GM12891 (cell line): ENCODE data around the gene FRMD8.

Source experiments
- DNase-seq: peaks from one replicate; pipeline ENCODE4 v3.0.0; 2011; ENCODE audit warnings: low spot score; ENCODE audit not compliant: insufficient read length
- FAIRE-seq: peaks from 2 replicates; lab custom pipeline; 2011; peaks lifted over from hg19 to GRCh38; lab: Jason Lieb, UNC
- PAX5 ChIP-seq: IDR thresholded peaks from 2 replicates; pipeline ENCODE4 v1.6.1; 2011; ENCODE audit warnings: low read length, moderate library complexity, mild to moderate bottlenecking; ENCODE audit not compliant: insufficient read depth, severe bottlenecking
- POLR2A ChIP-seq: IDR thresholded peaks from 2 replicates; pipeline ENCODE4 v1.6.1; 2011; ENCODE audit warnings: low read depth, low read length, control low read depth
- POLR2AphosphoS5 ChIP-seq: IDR thresholded peaks from 2 replicates; pipeline ENCODE4 v1.6.1; 2011; ENCODE audit warnings: low read depth, low read length, control low read depth
- POU2F2 ChIP-seq: IDR thresholded peaks from 2 replicates; pipeline ENCODE4 v1.6.1; 2011; ENCODE audit warnings: low read depth, mild to moderate bottlenecking, control low read depth, low read length, moderate library complexity
- SPI1 ChIP-seq: IDR thresholded peaks from 2 replicates; pipeline ENCODE4 v1.6.1; 2011; ENCODE audit warnings: low read depth, low read length, control low read depth
- TAF1 ChIP-seq: IDR thresholded peaks from 2 replicates; pipeline ENCODE4 v1.6.1; 2011; ENCODE audit warnings: low read depth, low read length, control low read depth

The FRMD8 gene

DNA sequence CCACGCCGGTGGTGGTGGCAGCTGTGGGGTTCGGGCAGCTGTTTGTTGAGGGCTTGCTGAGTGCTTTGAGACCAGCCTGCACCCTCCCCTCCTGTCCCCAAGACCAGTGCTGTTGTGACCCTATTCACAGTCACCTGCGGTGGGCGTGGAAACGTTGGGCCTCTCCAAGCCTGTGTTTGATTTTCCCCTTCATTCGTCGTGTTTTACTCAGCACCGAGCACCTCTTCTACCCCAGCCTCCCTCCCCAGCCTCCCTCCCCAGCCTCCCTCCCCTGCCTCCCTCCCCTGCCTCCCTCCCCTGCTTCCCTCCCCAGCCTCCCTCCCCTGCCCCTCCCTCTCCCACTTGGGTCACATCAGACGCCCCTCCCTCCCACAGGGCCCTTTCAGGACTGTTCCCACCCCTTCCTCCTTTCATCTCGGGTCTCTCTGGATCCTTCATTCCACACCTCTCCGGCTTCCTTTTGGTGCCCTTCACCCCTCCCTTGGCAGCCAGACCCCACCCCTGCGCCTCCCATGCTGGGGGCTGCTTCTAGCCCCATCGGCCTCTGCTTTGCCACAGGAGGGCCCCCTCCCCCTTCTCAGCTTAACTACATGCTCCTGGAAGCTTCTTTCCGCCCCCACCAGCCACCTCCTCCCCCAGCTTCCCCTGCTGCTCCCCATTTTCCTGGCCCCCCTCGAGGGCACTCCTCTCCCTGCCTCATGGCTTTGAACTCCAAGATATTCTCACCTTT lies 14.8 kb downstream of the FRMD8 start:
- FAIRE-seq = no peak
- TF ChIP-seq TAF1 (no peak), POLR2AphosphoS5 (no peak), POLR2A (no peak), SPI1 (no peak), PAX5 (no peak), POU2F2 (no peak)
- DNase-seq = no peak

DNA sequence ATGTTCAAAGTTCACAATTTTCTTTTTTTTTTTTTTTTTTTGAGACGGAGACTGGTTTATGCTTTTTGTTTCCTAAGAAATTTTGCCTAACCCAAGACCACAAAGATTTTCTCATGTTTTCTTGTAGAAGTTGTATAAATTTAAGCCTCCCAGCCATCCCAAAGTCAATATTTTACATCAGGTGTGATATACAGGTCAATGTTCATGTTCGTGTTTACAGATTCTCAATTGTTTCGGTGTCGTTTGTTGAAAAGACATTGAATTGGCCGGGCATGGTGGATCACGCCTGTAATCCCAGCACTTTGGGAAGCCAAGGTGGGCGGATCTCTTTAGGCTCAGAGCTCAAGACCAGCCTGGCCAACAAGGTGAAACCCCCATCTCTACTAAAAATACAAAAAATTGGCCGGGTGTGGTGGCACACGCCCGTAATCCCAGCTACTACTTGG lies 15.4 kb downstream of the FRMD8 start:
- no peak for TF ChIP-seq SPI1
- TF ChIP-seq PAX5 = no peak
- no peak for TF ChIP-seq POU2F2
- TF ChIP-seq POLR2AphosphoS5 = no peak
- TF ChIP-seq TAF1 = no peak
- no peak for TF ChIP-seq POLR2A
- FAIRE-seq (no peak), DNase-seq (no peak)

DNA sequence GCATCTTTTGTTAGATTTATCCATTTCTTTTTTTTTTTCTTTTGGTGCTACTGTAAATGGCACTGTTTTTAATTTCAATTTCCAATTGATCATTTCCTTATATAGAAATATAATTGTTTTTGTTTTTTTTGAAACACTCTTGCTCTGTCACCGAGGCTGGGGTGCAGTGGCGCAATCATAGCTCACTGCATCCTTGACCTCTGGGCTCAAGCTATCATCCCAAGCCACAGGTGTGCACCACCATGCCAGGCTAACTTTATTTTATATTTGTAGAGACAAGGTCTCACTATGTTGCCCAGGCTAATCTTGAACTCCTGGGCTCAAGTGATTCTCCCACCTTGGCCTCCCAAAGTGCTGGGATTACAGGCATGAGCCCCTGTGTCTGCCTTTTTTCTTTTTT lies 16.4 kb downstream of the FRMD8 start:
- FAIRE-seq = no peak

DNA sequence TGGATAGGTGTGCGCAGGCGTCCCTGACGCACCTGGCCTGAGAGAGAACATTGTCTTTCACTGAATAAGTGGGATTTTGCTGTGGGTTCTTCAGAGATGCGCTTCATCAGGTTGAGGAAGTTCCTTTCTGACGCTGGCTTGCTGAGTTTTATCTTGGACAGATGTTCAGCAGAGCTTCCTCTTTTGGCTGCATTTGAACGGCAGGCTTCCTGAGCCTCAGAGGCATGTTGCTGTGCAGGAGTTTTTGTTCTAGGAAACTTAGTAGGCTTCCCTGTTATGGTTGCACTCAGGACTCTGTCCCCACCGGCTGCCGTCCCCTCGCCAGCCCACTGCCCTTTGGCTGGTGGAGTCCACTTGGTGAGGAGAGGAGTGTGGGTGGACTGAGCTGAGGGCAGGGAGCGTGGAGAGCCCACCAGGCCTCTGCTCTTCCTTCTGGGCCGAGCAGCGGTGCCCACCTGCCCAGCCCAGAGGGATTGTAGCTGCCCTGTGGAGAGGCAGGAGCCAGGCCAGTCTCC lies 17.2 kb downstream of the FRMD8 start:
- TF ChIP-seq SPI1 (peak; percentile 75), PAX5 (peak; percentile 9), TAF1 (no peak)
- FAIRE-seq (peak; percentile 92), DNase-seq (no peak)

More for the DNA sequence above, 16.4 kb downstream of the FRMD8 start:
- DNase-seq = no peak
- TF ChIP-seq POLR2A = no peak
- no peak for TF ChIP-seq POLR2AphosphoS5
- TF ChIP-seq PAX5 = no peak
- no peak for TF ChIP-seq TAF1
- TF ChIP-seq POU2F2 = no peak
- no peak for TF ChIP-seq SPI1

DNA sequence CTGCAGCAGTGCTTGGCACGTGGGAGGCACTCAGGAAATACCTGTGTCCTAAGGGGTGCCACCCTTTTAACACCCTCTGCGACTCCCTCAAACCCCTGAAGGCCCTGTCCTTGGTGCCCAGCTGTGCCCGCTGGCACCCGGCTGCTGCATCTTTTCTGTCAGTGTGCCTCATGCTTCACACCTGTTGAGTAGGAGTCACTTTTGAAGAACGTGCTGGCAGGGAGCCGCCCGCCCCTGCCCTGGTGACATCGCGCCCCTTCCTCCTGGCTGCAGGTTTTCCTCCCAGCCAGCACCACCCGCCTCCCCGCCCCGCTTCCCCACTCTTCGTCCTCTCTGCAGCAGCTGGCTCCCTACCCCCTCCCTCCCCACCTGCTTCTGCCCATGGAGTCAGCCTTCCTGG lies 17.8 kb downstream of the FRMD8 start:
- FAIRE-seq = peak; percentile 23
- TF ChIP-seq POU2F2 (no peak), TAF1 (no peak), PAX5 (no peak), POLR2A (no peak), POLR2AphosphoS5 (no peak), SPI1 (no peak)

DNA sequence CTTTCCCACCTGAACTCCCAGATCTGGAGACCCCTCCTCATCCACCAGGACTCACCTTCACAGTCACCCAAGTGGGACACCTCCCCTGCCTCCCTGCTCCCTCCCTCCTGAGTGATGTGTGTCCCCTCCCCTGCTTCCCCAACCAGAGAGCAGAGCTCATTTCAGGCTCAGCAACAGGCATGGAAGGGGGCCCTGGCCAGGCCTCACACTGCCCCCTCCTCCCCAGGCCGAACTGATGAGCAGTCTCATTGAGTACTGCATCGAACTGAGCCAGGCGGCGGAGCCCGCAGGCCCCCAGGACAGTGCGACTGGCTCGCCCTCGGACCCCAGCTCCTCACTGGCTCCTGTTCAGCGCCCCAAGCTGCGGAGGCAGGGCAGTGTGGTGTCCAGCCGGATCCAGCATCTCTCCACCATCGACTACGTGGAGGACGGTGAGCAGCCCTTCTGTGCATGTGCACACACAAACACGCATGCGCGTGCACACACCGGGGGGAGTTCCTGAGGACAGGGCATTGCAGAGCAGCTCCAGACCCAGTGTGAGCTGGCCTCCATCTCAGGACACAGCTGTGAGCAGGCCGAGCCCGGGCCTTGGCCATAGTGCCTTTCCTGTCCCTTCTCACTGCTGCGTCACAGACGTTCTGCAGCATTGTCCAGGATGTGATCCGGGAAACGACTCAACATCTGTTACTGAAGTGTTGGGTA lies 18.4 kb downstream of the FRMD8 start:
- TF ChIP-seq POU2F2 (no peak), SPI1 (no peak), PAX5 (no peak), TAF1 (no peak), POLR2AphosphoS5 (no peak), POLR2A (no peak)
- FAIRE-seq (no peak), DNase-seq (no peak)

More for the DNA sequence above, 17.8 kb downstream of the FRMD8 start:
- DNase-seq = no peak

DNA sequence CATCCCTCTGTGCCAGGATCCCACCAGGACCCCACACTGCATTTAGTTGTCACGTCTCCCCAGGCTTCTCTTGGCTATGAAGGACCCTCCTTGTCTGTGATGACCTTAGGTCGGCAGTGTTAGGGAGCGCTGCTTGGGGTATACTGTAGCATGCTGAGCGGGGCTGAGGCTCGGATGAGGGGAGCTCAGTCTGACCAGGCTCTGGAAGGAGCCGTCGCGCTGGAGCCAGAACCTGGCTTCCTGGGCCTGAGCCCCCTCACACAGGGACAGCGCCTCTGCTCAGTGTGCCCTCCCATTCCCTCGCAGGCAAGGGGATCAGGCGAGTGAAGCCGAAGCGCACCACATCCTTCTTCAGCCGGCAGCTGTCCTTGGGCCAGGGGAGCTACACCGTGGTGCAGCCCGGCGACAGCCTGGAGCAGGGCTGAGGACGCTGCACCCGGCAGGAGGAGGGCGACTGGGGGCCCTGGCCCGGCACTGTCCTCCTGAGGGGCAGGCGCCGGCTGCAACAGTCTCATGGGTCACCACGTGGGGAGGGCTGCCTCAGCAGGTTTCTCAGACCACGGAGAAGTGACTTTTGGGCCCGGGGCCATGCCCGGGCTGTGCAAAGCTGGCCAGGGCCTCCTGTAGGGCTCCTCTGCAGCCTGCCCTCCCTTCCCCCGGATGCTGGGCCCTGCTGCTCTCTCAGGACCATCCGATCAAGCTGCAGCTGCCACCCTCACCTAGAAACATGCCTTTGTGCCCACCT lies 24.7 kb downstream of the FRMD8 start:
- no peak for FAIRE-seq
- TF ChIP-seq PAX5 (no peak), TAF1 (no peak), POU2F2 (no peak), POLR2A (no peak), POLR2AphosphoS5 (no peak), SPI1 (no peak)
- no peak for DNase-seq

DNA sequence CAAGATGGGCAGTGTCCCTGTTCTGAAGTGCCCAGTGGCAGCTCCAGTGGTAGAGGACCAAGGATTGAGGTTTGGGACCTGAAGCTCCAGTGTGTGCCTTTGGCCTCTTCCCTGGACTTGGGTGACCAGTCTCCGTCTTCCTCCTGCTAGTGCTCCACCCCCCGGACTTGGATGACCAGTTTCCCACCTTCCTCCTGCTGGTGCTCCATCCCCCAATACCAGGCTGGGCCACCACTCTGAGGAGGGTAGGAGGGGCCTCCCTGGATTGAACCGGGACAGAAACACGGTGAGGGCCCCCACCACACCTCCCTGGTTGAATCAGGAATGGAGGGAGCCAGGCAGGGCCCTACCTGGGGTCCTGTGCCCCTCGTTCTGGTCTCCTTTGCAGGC lies 25.2 kb downstream of the FRMD8 start:
- TF ChIP-seq SPI1 (no peak), POU2F2 (no peak), TAF1 (no peak), PAX5 (no peak), POLR2AphosphoS5 (no peak), POLR2A (no peak)
- FAIRE-seq = no peak
- DNase-seq = no peak
